VCaP (cell line): ENCODE results near the gene CPA4.
"Not testable (repeated sequence)": the region's sequence is repeated elsewhere in the genome, so short reads cannot be mapped to it uniquely, and the experiment has no call there.

Source experiments
- H3K27ac ChIP-seq: fragments of 450-650 bp; 2 replicates; pipeline ENCODE4 v1.5.1; 2017
- TF ChIP-seq, protein P1 (sequence below): fragments of 450-650 bp; conservative IDR thresholded peaks from 2 replicates; pipeline ENCODE4 v1.5.1; 2017; ENCODE audit warnings: mild to moderate bottlenecking, moderate library complexity

The CPA4 gene, protein sequence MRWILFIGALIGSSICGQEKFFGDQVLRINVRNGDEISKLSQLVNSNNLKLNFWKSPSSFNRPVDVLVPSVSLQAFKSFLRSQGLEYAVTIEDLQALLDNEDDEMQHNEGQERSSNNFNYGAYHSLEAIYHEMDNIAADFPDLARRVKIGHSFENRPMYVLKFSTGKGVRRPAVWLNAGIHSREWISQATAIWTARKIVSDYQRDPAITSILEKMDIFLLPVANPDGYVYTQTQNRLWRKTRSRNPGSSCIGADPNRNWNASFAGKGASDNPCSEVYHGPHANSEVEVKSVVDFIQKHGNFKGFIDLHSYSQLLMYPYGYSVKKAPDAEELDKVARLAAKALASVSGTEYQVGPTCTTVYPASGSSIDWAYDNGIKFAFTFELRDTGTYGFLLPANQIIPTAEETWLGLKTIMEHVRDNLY

GRCh38 chr7:130292682-130293257 is at the start of gene CPA4:
Gene CPA4 (plus strand): TSS chr7:130293161. CDS start chr7:130293181, 20 bp downstream.
- no peak within 1 kb of the TSS for H3K27ac ChIP-seq
- TF ChIP-seq, protein P1, sequence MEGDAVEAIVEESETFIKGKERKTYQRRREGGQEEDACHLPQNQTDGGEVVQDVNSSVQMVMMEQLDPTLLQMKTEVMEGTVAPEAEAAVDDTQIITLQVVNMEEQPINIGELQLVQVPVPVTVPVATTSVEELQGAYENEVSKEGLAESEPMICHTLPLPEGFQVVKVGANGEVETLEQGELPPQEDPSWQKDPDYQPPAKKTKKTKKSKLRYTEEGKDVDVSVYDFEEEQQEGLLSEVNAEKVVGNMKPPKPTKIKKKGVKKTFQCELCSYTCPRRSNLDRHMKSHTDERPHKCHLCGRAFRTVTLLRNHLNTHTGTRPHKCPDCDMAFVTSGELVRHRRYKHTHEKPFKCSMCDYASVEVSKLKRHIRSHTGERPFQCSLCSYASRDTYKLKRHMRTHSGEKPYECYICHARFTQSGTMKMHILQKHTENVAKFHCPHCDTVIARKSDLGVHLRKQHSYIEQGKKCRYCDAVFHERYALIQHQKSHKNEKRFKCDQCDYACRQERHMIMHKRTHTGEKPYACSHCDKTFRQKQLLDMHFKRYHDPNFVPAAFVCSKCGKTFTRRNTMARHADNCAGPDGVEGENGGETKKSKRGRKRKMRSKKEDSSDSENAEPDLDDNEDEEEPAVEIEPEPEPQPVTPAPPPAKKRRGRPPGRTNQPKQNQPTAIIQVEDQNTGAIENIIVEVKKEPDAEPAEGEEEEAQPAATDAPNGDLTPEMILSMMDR, result no peak

DNA sequence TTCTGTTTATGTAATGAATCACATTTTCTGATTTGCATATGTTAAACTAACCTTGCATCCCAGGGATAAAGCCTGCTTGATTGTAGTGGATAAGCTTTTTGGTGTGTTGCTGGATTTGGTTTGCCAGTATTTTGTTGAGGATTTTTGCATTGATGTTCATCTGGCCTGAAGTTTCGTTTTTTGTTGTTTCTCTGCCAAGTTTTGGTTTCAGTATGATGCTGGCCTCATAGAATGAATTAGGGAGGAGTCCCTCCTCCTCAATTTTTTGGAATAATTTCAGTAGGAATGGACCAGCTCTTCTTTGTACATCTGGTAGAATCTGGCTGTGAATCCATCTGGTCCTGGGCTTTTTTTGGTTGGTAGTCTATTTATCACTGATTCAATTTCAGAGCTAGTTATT is 49.5 kb upstream of the CPA4 start:
- H3K27ac ChIP-seq, result not testable (repeated sequence)

- H3K27ac ChIP-seq, result not testable (repeated sequence)
Observed at GRCh38 chr7:130246491-130246890, 46.5 kb upstream of the CPA4 start.

DNA sequence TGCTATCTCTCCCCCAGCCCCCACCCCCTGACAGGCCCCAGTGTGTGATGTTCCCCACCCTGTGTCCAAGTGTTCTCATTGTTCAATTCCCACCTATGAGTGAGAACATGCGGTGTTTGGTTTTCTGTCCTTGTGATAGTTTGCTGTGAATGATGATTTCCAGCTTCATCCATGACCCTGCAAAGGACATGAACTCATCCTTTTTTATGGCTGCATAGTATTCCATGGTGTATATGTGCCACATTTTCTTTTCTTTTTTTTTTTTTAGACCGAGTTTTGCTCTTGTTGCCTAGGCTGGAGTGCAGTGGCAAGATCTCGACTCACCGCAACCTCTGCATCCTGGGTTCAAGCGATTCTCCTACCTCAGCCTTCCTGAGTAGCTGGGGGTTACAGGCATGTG is 44.1 kb upstream of the CPA4 start:
- not testable (repeated sequence) for H3K27ac ChIP-seq

DNA sequence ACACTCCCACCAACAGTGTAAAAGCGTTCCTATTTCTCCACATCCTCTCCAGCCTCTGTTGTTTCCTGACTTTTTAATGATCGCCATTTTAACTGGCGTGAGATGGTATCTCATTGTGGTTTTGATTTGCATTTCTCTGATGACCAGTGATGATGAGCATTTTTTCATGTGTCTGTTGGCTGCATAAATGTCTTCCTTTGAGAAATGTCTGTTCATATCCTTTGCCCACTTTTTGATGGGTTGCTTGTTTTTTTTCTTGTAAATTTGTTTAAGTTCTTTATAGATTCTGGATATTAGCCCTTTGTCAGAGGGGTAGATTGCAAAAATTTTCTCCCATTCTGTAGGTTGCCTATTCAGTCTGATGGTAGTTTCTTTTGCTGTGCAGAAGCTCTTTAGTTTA is 43.3 kb upstream of the CPA4 start:
- not testable (repeated sequence) for H3K27ac ChIP-seq

DNA sequence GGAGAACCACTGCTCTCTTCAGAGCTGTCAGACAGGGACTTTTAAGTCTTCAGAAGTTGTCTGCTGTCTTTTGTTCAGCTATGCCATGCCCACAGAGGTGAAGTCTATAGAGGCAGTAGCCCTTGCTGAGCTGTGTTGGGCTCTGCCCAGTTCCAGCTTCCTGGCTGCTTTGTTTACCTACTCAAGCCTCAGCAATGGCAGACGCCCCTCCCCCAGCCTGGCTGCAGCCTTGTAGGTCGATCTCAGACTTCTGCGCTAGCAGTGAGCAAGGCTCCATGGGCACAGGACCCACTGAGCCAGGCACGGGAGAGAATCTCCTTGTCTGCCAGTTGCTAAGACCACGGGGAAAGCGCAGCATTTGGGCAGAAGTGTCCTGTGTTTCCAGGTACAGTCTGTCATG is 38.4 kb upstream of the CPA4 start:
- H3K27ac ChIP-seq, result no peak overlapping the region
- TF ChIP-seq, protein P1, result no peak

GRCh38 chr7:130256704-130257103 is 36.3 kb upstream of the CPA4 start:
- TF ChIP-seq, protein P1, result no peak
- H3K27ac ChIP-seq, result no peak overlapping the region

DNA sequence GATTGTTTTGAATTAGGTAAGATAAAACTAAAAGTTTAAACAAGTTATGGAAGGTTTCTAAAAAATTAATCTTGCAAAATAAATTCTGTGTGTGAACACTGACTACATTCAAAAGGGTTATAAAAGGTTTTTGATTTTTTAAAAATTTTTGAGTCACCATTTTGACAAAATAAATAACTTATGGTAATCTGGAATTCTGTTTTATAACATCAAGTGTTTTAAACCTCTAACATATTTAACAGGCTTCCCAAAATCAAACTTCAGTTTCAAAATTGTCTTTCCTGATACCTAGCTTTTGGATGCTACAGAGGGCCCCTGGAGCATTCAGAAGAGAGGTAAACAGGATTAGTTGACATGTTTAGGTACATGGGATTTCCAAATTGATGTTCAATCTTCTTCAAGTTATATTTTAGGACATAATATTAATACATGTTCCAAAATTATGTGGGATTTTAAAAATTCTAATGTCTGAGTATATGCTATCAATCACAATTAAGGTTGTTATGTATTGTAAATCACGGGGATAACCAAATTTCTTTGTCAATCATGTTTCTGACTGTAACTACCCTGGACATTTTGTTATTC is 34.4 kb upstream of the CPA4 start:
- no peak overlapping the region for H3K27ac ChIP-seq
- TF ChIP-seq, protein P1, result no peak

DNA sequence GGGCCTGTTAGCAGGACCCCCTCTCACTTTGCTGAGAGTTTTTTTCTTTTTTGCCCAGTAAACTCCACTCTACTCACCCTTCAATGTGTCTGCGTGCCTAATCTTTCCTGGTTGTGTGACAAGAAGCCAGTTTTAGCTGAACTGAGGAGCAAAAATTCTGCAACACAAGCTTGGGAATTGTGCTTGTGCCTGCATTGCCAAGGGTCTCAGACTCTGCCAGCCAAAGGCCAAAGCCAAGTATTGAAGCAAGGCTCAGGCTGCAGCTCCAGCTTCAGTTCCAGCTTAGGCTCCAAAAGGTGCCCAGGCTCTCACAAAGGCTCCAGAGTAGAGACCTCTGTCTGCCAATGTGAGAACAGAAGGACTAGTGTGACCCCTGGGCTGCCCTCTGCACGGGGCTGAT is 30.5 kb upstream of the CPA4 start:
- no peak overlapping the region for H3K27ac ChIP-seq
- TF ChIP-seq, protein P1, result no peak
